ENCODE results near the gene SLBP. TPM values are rescaled to one million over a fixed set of nuclear protein-coding genes. Genes with fewer than 3 reads are reported as not detected.

Gene SLBP
- total RNA-seq, 1 donor from 2014 or later = 60.2 TPM

- H3K27me3 Mint-ChIP-seq (ENCODE audit: low read depth) = no peaks in the 10 kb centered on the region
- TF ChIP-seq CTCF (conservative IDR thresholded peaks at IDR 0.05) = no peak
- peaks cover 6% of the 10 kb centered on the region for H3K36me3 Mint-ChIP-seq (ENCODE audit: low read depth)
- H3K4me3 Mint-ChIP-seq = peak overlapping the region; percentile 90
- H3K27ac Mint-ChIP-seq (ENCODE audit: unreplicated experiment) = peak overlapping the region; percentile 97
- peak; percentile 49 for DNase-seq (ENCODE audit: low read depth, low spot score)
- H3K9me3 Mint-ChIP-seq = no peaks in the 10 kb centered on the region
- peaks cover 30% of the 10 kb centered on the region for H3K4me1 Mint-ChIP-seq
Observed at GRCh38 chr4:1720163-1720983, 8.3 kb upstream of the SLBP start.

- Mint-ChIP-seq H3K9me3 (no peaks in the 10 kb centered on the region), H3K27me3 (ENCODE audit: low read depth) (no peaks in the 10 kb centered on the region), H3K4me1 (peaks cover 40% of the 10 kb centered on the region), H3K36me3 (ENCODE audit: low read depth) (no peaks in the 10 kb centered on the region), H3K27ac (ENCODE audit: unreplicated experiment) (peak overlapping the region; percentile 69), H3K4me3 (peak overlapping the region; percentile 90)
- no peak for TF ChIP-seq CTCF (conservative IDR thresholded peaks at IDR 0.05)
- no peak for DNase-seq (ENCODE audit: low read depth, low spot score)
Observed at GRCh38 chr4:1718095-1718850, 6.2 kb upstream of the SLBP start.

GRCh38 chr4:1717129-1718094 lies 5.3 kb upstream of the SLBP start:
- Mint-ChIP-seq H3K36me3 (ENCODE audit: low read depth) (no peaks in the 10 kb centered on the region), H3K4me3 (peak overlapping the region; percentile 34), H3K9me3 (no peaks in the 10 kb centered on the region), H3K27me3 (ENCODE audit: low read depth) (no peaks in the 10 kb centered on the region), H3K4me1 (peaks cover 36% of the 10 kb centered on the region), H3K27ac (ENCODE audit: unreplicated experiment) (no peak overlapping the region)
- TF ChIP-seq CTCF (conservative IDR thresholded peaks at IDR 0.05) = no peak
- no peak for DNase-seq (ENCODE audit: low read depth, low spot score)

GRCh38 chr4:1716065-1716945 lies 4.2 kb upstream of the SLBP start:
- Mint-ChIP-seq H3K9me3 (no peaks in the 10 kb centered on the region), H3K36me3 (ENCODE audit: low read depth) (no peaks in the 10 kb centered on the region), H3K4me1 (peaks cover 33% of the 10 kb centered on the region), H3K27ac (ENCODE audit: unreplicated experiment) (no peak overlapping the region), H3K27me3 (ENCODE audit: low read depth) (no peaks in the 10 kb centered on the region), H3K4me3 (peak overlapping the region; percentile 91)
- no peak for TF ChIP-seq CTCF (conservative IDR thresholded peaks at IDR 0.05)
- no peak for DNase-seq (ENCODE audit: low read depth, low spot score)
